HG03432 (cell line): Measurements from ENCODE around the gene ADGRL3.

Experiments used
- ATAC-seq: cut with Tn5 transposase; IDR thresholded peaks from one replicate; pipeline ENCODE4 v1.9.1; 2021; ENCODE audit warnings: mild to moderate bottlenecking, moderate library complexity; ENCODE audit not compliant: unreplicated experiment

The ADGRL3 gene

DNA sequence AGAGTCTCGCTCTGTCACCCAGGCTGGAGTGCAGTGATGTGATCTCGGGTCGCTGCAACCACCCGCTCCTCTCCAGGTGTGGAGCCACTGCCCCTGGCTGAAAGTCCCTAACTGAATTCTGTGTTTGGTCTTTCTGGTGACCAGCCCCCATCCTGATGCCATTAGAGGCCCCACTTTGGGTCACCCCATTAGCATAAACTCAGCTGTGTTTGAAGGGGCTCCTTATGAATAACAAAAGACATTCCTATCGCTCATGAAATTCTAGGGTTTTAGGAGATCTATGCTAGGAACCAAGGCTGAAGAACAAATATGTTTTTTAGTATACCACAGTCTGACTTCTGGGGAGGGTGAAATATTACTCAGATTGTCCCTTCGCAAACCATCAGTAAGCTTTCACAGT, 652.9 kb downstream of the ADGRL3 start:
- ATAC-seq, result no peak

DNA sequence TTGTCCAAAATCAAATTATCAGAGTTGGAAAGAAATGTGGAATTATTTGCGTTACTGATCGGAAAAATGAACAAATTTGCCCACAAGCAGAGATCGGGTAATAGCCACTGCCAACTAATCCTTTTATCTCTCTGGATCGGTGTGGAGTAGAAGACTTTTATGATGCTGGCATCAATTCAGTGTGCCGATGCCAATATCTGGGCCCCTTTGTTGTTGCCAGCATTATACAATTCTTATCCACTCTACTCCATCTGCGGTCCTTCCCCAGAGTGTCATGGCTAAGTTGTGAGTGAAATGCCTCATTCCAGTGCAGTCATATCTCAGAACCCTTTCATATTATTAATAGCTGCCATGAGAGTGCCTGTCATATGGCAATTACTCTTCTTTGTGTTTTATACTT, 660.2 kb downstream of the ADGRL3 start:
- no peak for ATAC-seq

GRCh38 chr4:61864286-61864685, 664.2 kb downstream of the ADGRL3 start:
- ATAC-seq, result no peak

DNA sequence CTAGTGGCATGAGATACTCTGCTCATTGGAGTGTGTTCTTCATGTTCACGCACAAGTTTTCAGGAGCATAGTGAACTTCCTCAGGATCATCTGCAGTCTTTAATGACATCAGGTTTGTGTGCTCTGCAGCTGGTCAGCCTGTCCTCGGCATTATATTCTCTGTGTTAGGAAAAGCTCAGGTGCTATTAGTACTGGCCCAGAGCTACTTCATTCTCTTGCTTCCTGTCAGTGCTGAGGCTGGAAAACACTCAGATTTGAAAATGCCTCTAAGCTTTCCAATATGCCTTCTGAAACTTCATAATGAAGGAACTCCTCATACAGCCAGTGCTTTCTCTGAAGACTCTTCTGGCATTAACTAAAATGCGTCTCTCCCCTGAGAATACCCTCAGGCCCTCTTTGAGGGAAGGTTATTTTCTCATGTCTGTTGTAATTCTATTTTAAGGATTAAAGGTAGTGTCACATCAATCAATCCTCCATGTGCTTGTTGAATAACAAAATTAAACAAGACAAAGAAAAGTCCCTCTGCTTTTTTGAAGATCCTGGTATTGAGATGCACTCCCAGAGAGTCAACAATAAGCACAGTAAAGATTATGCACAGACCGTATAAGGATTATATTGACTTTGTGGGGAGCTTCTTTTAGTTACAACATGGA, 666.4 kb downstream of the ADGRL3 start:
- no peak for ATAC-seq

GRCh38 chr4:61872983-61873382, 672.9 kb downstream of the ADGRL3 start:
- no peak for ATAC-seq

- ATAC-seq, result no peak
Measured at GRCh38 chr4:61877266-61877665, 677.1 kb downstream of the ADGRL3 start.

DNA sequence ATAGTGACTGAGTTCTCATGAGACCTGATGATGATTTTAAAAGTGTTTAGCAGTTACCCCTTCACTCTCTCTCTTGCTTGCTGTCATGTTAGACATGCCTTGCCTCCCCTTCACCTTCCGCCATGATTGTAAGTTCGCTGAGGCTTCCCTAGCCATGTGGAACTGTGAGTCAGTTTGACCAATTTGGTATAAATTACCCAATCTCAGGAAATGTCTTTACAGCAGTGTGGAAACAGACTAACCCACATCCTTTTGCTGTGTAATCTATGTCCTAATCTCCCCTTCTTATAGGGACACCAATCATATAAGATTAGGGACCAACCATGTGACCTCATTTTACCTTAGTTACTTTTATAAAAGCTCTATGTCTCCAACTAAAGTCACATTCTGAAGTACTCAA, 677.8 kb downstream of the ADGRL3 start:
- ATAC-seq, result no peak

DNA sequence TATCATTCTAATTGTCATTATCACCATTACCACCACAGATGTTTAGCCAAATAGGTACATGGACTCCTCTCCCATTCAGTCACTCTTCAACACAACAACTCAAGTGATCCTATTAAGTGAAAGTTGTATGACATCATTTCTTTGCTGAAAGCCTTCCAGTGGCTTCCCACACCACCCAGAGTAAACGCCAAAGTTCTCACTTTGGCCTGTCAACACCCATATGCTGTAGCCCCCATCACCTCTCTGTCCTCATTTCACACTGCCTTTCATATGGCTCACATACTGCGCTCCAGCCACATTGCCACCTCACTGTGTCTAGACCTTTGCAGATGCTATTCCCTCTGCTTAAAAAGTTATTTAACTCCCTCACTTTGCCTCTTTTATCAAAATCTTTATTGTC, 682.3 kb downstream of the ADGRL3 start:
- no peak for ATAC-seq

DNA sequence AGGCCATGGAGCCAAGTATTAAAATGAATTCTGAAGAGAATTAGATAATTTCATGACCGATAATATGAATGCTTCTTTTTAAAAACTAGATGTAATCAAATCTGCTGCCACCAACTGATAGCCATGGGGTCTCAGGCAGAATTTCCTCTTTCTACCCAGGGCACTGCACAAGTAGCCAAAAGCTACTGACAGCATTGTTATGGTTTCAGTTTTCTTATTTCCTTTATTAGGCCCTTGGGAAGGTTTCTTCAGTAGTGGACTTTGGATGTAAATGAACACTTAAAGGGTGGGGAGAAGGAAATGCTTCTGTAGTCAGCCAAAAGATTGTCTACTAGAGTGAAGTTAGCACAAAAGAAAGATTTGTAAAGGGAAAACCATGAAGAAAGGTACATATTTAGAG, 686.0 kb downstream of the ADGRL3 start:
- no peak for ATAC-seq

GRCh38 chr4:61889117-61889516, 689.0 kb downstream of the ADGRL3 start:
- no peak for ATAC-seq

DNA sequence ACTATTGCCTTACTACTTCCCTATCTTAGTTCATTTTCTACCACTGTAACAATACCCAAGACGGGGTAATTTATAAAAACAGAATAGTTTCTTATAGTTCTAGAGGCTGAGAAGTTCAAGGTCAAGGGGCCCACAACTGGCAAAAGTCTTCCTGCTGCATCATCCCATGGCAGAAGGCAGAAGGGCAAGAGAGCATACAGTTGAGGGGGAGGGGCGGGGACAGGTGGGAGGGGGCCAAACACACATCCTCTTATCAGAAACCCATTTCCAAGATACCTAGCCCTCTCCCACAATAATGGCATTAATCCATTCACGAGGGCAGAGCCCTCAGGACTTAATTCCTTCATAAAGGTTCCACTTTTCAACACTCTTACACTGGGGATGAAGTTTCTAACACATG, 690.2 kb downstream of the ADGRL3 start:
- ATAC-seq, result no peak

GRCh38 chr4:61891953-61892352, 691.8 kb downstream of the ADGRL3 start:
- no peak for ATAC-seq

- no peak for ATAC-seq
Measured at GRCh38 chr4:61896634-61897033, 696.5 kb downstream of the ADGRL3 start.

GRCh38 chr4:61909031-61909430, 708.9 kb downstream of the ADGRL3 start:
- ATAC-seq, result no peak

GRCh38 chr4:61911313-61911756, 711.2 kb downstream of the ADGRL3 start:
- ATAC-seq, result no peak

DNA sequence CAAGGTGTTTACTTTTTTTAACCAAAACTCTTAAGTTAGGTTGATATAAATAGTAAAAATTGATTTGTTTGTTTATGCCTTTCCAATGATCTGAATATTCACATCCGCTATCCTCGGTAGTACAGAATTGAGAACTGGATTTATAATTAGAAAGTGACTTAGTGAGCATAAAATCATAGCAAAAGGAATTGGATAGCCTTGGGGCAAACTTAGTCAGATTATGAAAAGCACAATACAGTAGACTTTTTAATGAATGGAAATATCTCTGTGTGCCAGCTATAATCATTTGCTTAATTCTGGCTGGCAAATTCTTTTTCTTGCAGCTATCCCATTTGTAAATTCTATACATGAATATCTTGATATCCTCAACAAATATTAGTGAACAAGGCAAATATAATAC, 713.5 kb downstream of the ADGRL3 start:
- no peak for ATAC-seq

- no peak for ATAC-seq
Measured at GRCh38 chr4:61915501-61915900, 715.4 kb downstream of the ADGRL3 start.

DNA sequence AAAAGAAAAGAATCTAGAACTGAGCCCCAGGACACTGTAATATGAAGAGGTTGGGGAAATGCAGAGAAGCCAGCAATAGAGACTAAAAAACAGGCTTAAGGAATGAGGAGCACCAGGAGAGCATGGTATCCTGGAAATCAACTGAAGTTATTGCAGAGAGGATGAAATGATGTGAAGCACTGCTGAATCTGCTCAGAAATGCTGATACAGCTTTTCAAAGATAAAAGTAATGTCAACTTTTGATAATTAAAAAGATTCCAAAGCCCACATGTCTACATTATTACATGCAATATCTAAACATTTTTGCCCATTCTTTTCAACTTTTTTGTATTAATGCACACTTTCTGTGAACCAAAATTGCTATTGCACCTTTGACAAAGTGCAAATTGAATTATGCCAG, 718.4 kb downstream of the ADGRL3 start:
- no peak for ATAC-seq

- ATAC-seq, result no peak
Measured at GRCh38 chr4:61918987-61919386, 718.9 kb downstream of the ADGRL3 start.

DNA sequence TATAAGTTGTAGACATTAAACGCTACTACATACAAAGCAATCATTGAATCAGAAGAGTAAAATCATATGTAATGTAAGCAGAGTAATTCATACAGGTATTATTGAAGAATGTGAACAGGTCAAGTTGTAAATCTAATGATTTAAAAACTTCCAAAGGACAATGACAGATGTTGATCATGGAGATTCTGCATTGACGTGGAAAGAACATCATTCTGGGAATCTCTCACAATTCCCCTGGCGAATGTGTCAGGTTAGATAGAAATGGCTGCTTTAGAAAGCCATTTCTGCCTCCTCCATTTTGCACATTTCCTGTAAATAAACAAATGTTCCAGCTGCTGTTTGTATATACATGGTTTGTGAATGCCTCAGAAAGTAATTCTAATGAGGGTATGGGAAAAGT, 719.4 kb downstream of the ADGRL3 start:
- no peak for ATAC-seq

GRCh38 chr4:61921920-61922319, 721.8 kb downstream of the ADGRL3 start:
- no peak for ATAC-seq

DNA sequence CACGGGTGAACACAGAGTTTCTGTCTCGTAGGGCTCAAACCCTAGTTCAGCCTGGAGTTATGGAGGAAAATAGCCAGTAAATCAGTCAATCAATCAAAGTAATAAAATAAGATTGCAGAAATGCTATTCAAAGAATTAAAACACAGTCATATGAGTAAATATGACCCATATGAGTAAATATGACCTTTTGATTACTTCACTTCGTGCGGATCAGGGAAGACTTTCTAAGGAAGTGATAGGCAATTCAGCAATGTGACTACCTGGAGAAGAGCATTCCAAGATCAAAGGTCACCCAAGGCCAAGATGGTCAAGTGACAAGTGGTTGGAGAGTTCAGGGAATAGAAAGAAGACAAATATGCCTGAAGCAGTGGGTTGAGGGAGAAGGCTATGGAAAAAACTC, 722.6 kb downstream of the ADGRL3 start:
- ATAC-seq, result no peak

DNA sequence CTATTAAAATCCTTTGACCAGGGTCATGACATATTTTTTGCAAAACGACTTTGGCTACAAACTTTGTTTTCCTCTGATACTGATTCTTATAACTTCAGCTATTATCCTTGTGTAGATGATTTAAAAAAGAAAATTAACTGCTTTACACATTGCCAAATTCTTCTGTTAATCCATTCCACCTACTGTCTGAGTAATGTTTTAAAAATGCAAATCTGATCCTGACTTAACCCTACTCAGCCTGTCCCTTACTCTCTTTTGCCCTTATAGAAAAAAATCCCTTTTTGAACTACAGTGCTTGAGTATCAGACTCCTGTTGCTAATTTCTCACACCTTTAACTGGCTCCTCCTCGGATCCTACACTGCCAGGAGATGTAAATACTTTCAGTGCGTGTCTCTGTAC, 723.1 kb downstream of the ADGRL3 start:
- ATAC-seq, result no peak
